ENCODE data around the gene SARDH.
A peak's percentile ranks its signal among the peaks of the same experiment; 100 is the strongest.

The SARDH gene

DNA sequence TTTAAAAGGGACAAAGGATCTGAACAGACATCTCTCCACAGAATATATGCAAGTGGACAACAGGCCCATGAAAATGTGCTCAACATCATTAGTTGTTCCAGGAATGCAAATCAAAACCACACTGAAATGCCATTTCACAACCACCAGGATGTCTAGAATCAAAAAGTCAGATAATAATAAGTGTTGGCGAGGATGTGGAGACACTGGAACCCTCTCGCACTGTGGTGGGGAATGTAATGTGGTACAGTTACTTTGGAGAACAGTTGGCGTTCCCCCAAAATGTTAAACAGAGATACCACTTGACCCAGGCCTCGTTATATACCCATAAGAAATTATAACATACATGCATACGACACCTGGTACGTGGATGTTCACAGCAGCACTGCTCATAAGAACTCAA lies 38.6 kb downstream of the SARDH start:
- DNase-seq, result no peak

GRCh38 chr9:133696071-133696472 lies 42.1 kb downstream of the SARDH start:
- DNase-seq, result no peak

DNA sequence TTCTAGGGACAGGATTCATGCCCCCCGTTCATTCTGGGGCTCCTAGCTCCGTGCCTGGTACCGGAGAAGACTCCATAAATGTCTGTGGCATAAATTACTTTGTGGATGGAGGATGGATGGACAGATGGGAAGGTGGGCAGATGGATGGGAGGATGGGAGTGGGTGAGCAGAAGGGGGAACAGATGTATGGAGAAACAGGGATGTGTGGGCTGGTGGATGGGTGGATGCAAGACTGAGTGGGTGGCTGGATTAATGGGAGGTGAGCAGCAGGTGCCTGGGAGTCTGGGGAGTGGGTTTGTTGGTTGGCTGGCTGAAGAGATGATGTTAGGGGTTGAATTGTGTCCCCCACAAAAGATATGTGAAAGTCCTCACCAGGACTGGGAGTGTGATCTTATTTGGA lies 43.5 kb downstream of the SARDH start:
- no peak for DNase-seq

GRCh38 chr9:133693703-133694529 lies 44.2 kb downstream of the SARDH start:
- no peak for DNase-seq

- DNase-seq, result no peak
Observed at GRCh38 chr9:133693116-133693515, 45.0 kb downstream of the SARDH start.

- DNase-seq, result no peak
Observed at GRCh38 chr9:133692364-133692985, 45.7 kb downstream of the SARDH start.

DNA sequence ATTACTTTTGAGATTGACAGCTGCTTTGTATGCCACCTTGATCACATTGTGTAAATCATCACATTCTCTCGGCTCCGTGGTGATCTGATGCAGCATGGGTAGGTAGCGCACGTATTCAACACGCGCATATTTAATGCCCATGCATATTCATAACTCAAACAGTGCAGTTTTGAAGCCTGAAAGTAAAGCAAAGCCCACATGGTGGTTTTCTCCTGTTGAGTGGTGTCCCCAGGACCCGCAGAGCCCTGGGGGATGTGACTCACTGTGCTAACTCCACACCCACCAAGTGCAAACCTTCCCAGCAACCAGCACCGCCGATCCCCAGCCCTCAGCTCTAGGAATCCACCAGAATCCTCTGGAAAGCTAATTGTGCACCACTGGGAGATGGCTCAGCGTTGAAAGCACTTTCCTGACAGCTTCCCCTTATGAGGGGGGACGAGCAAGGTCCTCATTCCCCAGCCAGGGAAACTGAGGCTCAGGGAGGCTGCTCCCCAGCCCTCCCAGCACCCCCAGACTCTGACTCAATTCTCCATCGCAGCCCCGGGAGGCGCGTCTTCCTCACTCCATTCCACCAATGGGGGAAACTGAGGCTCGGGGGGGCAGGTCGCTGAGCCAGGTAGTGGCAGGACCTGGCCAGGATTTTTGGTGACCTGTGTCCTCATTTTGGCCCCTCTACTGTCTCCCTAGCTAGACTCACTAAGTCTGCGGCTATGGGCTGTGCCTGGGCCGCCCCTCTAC lies 46.4 kb downstream of the SARDH start:
- no peak for DNase-seq

DNA sequence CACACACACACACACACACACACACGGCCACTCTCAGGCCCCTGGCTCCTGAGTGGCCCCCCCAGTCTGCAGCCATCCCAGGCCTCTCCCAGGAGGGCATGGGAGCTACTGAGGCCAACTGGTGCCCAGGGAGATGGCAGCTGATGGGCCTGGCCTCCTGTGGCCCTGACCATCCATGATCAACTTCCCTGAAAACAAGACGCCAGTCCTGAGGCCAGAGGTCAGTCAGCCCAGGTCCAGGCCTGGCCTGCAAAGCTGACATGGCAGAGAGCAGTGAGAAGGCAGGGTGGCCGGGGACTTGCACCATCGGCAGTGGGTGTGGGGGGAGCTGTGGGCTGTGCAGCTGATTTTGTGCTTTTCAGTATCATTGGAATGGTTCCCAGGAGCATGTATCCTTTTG lies 47.0 kb downstream of the SARDH start:
- DNase-seq, result no peak

DNA sequence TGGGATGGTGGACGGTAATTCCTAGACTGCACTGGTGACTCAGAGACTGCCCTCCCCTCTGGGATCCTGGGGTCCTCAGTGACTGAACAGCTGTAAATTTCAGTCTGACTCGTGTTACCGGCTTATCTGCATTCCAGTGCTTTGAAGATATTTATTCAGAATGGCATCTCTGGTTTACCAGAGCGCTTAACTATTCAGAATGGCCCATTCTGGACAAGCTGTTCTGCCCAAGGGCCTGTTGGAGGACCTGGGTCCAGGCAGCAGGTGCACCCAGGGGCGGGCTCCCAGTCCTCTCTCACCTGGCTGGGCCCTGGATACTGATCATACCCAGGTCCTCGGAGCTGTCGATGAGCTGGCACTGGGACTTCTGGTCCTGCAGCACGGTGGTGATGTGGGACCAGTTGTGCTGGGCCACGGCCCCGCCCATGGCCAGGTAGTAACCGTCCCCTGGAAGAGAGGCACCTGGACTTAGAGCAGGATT lies 48.0 kb downstream of the SARDH start:
- DNase-seq, result no peak

DNA sequence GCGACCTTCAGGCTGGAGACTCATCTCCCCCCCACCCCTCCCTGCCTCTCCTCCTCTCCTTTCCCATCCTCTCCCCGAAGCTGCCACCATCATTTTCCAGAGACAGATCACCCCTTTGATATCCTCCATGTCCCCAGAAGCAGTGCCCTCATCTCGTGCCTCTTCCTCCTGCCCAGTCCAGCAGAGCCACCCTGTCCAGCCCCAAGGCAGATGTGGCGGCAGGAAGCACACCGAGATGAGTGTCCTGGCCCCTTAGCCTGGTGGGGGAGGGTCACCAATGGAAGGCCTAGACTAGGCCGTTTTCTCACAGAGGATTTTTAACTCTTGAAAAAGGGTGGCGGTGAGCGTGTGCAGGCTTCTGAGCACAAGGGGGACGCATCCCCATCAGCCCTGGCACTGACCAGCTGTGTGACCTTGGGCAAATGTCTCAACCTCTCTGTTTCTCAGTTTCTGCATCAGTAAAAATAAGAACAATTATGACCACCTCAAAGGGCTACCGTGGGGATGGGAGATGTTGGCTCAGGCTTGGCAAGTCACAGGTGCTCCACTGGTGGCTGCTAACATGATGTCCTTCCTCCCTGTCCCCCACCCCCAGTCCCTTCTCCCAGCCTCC lies 48.9 kb downstream of the SARDH start:
- DNase-seq, result no peak

DNA sequence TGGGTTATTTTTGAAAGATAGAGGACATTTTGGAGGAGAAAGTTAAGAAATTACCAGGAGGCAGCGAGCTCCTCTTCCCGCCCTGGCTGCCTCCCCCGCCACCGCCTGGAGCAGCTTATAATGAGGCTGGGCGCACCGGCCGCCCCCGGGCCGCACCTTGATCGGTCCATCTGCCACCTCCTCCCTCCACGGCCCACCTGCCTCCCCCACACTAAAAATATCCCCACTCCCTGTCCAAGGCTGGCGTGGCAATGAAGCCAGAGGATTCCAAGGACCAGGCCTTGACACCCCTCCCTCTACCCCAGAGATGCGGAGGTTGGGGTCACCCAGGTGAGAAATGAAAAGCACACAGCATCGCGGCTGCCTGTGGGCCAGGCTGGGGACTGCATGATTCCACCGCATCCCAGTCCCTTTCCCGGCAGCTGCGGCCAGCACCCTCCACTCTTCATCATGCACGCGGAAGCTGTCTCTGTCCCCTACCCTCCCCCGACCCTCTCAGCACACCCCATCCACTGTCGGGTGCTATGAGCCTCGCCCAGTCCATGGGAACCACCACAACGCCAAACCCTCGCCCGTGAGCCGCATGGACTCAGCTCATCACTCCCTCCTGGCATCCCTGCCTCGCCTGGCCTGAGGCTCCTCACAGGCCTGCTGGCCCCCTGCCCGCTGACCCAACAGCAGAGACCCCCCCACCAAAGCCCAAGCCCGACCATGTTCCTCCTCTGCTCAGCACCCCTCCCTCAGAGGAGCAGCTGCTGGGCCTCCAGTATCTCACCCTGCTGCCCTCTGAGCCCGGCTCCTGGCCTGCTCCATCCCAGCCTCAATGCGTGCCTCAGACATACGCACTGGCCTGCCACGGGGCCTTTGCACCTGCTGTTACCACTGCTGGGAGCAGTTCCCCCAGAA lies 50.0 kb downstream of the SARDH start:
- no peak for DNase-seq

- DNase-seq, result no peak
Observed at GRCh38 chr9:133686642-133687575, 51.2 kb downstream of the SARDH start.

DNA sequence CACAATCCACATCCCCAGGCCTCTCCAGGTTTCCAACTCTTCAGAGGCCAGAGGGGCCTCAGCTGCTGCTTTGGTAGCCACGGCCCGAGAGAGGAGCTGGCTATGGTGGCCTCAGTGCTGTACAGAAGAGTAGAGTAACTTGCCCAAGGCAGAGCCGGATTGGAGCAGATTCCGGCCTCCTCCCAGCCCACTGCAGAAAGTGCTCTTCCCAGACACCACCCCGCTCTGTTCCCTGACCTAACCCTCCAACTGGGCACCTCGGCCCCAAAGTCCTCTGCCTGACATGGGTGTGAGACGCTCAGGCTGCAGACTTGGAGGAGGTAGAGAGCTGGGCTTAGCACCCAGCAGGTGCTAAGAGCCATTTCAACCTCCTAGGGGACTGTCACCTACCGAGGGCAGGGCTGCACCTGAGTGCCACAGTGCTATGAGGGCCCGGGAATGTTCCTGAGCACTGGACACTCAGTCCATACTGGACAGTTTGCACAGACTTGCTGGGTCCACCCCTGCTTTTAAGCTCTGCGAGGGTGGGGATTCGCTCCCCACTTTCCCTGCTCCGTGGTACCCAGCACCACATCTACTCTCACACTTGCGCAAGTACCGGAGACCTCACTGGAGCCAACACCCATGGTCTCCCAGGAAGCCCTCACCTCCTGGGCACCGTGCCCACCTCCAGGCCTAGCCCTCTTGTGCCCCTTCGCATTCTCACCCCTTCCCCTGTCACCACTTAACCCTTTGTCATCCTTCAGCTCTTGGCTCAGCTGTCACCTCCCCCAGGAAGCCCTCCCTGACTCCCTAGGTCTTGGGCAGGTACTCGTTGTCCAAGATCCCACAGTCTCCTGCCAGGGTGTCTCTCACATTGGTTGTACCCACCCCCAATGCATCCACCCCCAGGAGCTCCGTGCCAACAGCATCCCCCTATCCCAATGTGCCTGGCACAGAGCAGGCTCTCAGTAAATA lies 52.2 kb downstream of the SARDH start:
- no peak for DNase-seq

- no peak for DNase-seq
Observed at GRCh38 chr9:133684936-133685361, 53.2 kb downstream of the SARDH start.

DNA sequence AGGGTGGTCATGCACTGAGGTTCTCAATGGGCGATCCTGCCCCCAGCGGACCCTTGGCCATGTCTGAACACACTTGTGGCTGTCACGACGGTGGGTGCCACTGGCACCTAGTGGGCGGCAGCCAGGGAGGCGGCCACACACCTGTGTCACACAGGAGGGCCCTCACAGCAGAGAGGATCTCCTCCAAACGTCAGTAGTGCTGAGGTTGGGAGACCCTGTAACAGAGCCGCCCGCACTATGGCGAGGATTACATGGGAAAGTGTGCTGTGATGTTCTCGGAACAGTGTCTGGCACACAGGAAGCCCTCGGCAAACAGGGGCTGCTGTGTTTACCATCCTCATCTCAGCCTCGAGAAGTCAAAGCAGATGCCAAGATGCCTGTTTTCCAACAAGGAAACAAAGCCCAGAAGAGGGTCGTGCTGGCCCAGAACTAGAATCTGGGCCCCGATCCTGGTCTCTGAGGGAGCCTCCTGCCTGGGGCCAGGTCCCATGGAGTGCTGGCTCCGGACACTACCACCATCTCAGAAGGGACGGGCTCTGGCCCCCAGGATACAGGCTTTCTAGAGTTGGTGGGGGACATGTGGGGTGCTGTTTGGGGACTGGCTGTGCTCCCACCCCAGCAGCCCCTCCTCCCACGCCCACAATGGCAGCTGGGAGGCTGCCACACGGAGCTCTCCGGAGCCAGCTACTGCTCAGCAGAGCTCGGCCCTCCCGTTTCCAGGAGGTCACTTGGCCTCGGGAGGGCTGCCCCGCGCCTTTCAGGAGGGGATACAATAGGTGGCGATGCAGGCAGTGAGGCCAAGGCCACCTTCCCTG lies 53.8 kb downstream of the SARDH start:
- no peak for DNase-seq

- peak; percentile 36 for DNase-seq
Observed at GRCh38 chr9:133683586-133684120, 54.5 kb downstream of the SARDH start.

GRCh38 chr9:133682818-133683585 lies 55.1 kb downstream of the SARDH start:
- no peak for DNase-seq
